K562 (cell line): ENCODE results near the gene CSKMT. TPM values are rescaled to one million over a fixed set of nuclear protein-coding genes. Genes with fewer than 3 reads are reported as not detected.

Source experiments
- CBX2 ChIP-seq: fragments of 200-600 bp; sonication (generic); IDR thresholded peaks from one replicate; pipeline ENCODE4 v1.6.1; 2012; ENCODE audit warnings: mild to moderate bottlenecking, low read length, inconsistent platforms; ENCODE audit not compliant: insufficient read depth, poor library complexity, severe bottlenecking
- CC2D1A ChIP-seq: fragments of 450-650 bp; IDR thresholded peaks from 2 replicates; pipeline ENCODE4 v1.6.1; 2017; ENCODE audit warnings: mild to moderate bottlenecking
- GMEB1 ChIP-seq: fragments of 250-450 bp; sonication (Bioruptor Pico); IDR thresholded peaks from 2 replicates; pipeline ENCODE4 v1.4.0; 2020; ENCODE audit warnings: mild to moderate bottlenecking
- HNRNPUL1 ChIP-seq: fragments of 200-400 bp; formaldehyde crosslinking; IDR thresholded peaks from 2 replicates; pipeline ENCODE4 v1.6.1; 2017; ENCODE audit warnings: low read length
- MEIS2 ChIP-seq: fragments of 450-650 bp; IDR thresholded peaks from 2 replicates; pipeline ENCODE4 v1.6.1; 2014; ENCODE audit warnings: mild to moderate bottlenecking; ENCODE audit not compliant: partially characterized antibody
- PHB ChIP-seq: fragments of 250-450 bp; sonication (Bioruptor Pico); IDR thresholded peaks from 2 replicates; pipeline ENCODE4 v1.5.0; 2021
- RBFOX2 ChIP-seq: fragments of 200-400 bp; formaldehyde crosslinking; IDR thresholded peaks from 2 replicates; pipeline ENCODE4 v1.6.1; 2017; ENCODE audit warnings: low read depth, mild to moderate bottlenecking, low read length, moderate library complexity
- RCOR1 ChIP-seq, 2 experiments: IDR thresholded peaks; 2 replicates each; pipeline ENCODE4 v1.6.1; 2012; ENCODE audit warnings: low read depth in 2 of 2, low read length in 2 of 2, borderline replicate concordance in 1 of 2, improper control_type of control experiment in 1 of 2
- SOX6 ChIP-seq: fragments of 450-650 bp; IDR thresholded peaks from 2 replicates; pipeline ENCODE4 v1.6.1; 2014; ENCODE audit warnings: mild to moderate bottlenecking
- SP2 ChIP-seq: IDR thresholded peaks from 2 replicates; pipeline ENCODE4 v1.6.1; 2011; ENCODE audit warnings: mild to moderate bottlenecking, low read depth, low read length, moderate library complexity; ENCODE audit not compliant: poor library complexity, severe bottlenecking; ENCODE audit errors: extremely low read depth
- SRSF9 ChIP-seq: fragments of 200-400 bp; formaldehyde crosslinking; IDR thresholded peaks from 2 replicates; pipeline ENCODE4 v1.6.1; 2017; ENCODE audit warnings: low read depth, low read length, borderline replicate concordance
- ZFP1 ChIP-seq: fragments of 450-650 bp; formaldehyde crosslinking; IDR thresholded peaks from 2 replicates; pipeline ENCODE4 v1.4.0; 2020; ENCODE audit warnings: mild to moderate bottlenecking, mixed read lengths
- ZNF121 ChIP-seq: sonication (generic); formaldehyde crosslinking; conservative IDR thresholded peaks from 2 replicates; pipeline ENCODE4 v1.8.0; 2022; ENCODE audit warnings: missing genetic modification reagents
- ZNF217 ChIP-seq: sonication (generic); formaldehyde crosslinking; IDR thresholded peaks from 2 replicates; pipeline ENCODE4 v1.8.0; 2022; ENCODE audit warnings: mild to moderate bottlenecking, missing genetic modification reagents
- ZSCAN32 ChIP-seq: fragments of 450-650 bp; formaldehyde crosslinking; IDR thresholded peaks from 2 replicates; pipeline ENCODE4 v1.4.0; 2020; ENCODE audit warnings: mild to moderate bottlenecking, moderate library complexity
- polyA plus RNA-seq, 8 experiments: library from polyadenylated mRNA; depleted of rRNA in 4 of 8; stranded (reverse) in 5 of 8; unstranded in 3 of 8; fragments of >200 nt; fragmentation: Nextera tagmentation in 2 of 8; fragmentation: Illumina TruSeq in 1 of 8; extraction: Ambion mirVana in 2 of 8; extraction: Trizol in 1 of 8; gene quantifications; 2 replicates each; pipeline versions ENCODE4 v1.2.1 to v1.2.3, GENCODE V29; 2011 to 2014; ENCODE audit warnings: inconsistent platforms in 1 of 8, missing spikeins in 1 of 8
- total RNA-seq, 7 experiments: library from RNA; depleted of rRNA in 6 of 7; stranded (reverse); fragments of >200 nt in 6 of 7; fragmentation: Illumina TruSeq in 2 of 7; extraction: Trizol in 2 of 7; gene quantifications; 2 replicates each; pipeline versions ENCODE4 v1.2.1 to v1.2.3, GENCODE V29; 2011 to 2021; ENCODE audit warnings: low replicate concordance in 1 of 7
- TF ChIP-seq, protein P1 (sequence below): fragments of 250-450 bp; sonication (Bioruptor Pico); IDR thresholded peaks from 2 replicates; pipeline ENCODE4 v1.5.0; 2021; ENCODE audit warnings: mild to moderate bottlenecking, borderline replicate concordance
- TF ChIP-seq, protein P2 (sequence below): sonication (generic); formaldehyde crosslinking; IDR thresholded peaks from 2 replicates; pipeline ENCODE4 v1.8.0; 2023; ENCODE audit warnings: mild to moderate bottlenecking, missing genetic modification reagents
- TF ChIP-seq, protein P3 (sequence below): fragments of 450-650 bp; IDR thresholded peaks from 2 replicates; pipeline ENCODE4 v1.6.1; 2018; ENCODE audit warnings: mild to moderate bottlenecking, low read depth; ENCODE audit not compliant: partially characterized antibody

CSKMT gene
- total and polyA plus RNA-seq, 9 of the 15 experiments (the other 6 are each of a cell fraction or from before 2014, with no cell fraction given) = 10.3 to 108 (median 27.2) TPM

GRCh38 chr11:62678770-62679696 is 13.9 kb downstream of the CSKMT start, which contains the start of gene UBXN1 (continued):
- TF ChIP-seq CC2D1A = no peak
- TF ChIP-seq ZFP1 (CRISPR knock-in tag) = no peak
- no peak for TF ChIP-seq ZNF121
- TF ChIP-seq ZNF217 (CRISPR knock-in tag) = no peak
- TF ChIP-seq RCOR1 (IDR thresholded peaks at IDR 0.05; ENCODE audit: borderline replicate concordance in 1 of 2, low read depth in 2 of 2, low read length in 2 of 2) = 0 out of 4 replicates have a peak, but pooled peaks of 1 of the 2 experiments have one; percentile 6
- no peak for TF ChIP-seq MEIS2
- no peak for TF ChIP-seq ZSCAN32 (CRISPR knock-in tag)
- TF ChIP-seq CBX2 = no peak
- TF ChIP-seq, protein P1, sequence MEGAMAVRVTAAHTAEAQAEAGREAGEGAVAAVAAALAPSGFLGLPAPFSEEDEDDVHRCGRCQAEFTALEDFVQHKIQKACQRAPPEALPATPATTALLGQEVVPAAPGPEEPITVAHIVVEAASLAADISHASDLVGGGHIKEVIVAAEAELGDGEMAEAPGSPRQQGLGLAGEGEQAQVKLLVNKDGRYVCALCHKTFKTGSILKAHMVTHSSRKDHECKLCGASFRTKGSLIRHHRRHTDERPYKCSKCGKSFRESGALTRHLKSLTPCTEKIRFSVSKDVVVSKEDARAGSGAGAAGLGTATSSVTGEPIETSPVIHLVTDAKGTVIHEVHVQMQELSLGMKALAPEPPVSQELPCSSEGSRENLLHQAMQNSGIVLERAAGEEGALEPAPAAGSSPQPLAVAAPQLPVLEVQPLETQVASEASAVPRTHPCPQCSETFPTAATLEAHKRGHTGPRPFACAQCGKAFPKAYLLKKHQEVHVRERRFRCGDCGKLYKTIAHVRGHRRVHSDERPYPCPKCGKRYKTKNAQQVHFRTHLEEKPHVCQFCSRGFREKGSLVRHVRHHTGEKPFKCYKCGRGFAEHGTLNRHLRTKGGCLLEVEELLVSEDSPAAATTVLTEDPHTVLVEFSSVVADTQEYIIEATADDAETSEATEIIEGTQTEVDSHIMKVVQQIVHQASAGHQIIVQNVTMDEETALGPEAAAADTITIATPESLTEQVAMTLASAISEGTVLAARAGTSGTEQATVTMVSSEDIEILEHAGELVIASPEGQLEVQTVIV (CRISPR knock-in tag) = no peak
- TF ChIP-seq, protein P2, sequence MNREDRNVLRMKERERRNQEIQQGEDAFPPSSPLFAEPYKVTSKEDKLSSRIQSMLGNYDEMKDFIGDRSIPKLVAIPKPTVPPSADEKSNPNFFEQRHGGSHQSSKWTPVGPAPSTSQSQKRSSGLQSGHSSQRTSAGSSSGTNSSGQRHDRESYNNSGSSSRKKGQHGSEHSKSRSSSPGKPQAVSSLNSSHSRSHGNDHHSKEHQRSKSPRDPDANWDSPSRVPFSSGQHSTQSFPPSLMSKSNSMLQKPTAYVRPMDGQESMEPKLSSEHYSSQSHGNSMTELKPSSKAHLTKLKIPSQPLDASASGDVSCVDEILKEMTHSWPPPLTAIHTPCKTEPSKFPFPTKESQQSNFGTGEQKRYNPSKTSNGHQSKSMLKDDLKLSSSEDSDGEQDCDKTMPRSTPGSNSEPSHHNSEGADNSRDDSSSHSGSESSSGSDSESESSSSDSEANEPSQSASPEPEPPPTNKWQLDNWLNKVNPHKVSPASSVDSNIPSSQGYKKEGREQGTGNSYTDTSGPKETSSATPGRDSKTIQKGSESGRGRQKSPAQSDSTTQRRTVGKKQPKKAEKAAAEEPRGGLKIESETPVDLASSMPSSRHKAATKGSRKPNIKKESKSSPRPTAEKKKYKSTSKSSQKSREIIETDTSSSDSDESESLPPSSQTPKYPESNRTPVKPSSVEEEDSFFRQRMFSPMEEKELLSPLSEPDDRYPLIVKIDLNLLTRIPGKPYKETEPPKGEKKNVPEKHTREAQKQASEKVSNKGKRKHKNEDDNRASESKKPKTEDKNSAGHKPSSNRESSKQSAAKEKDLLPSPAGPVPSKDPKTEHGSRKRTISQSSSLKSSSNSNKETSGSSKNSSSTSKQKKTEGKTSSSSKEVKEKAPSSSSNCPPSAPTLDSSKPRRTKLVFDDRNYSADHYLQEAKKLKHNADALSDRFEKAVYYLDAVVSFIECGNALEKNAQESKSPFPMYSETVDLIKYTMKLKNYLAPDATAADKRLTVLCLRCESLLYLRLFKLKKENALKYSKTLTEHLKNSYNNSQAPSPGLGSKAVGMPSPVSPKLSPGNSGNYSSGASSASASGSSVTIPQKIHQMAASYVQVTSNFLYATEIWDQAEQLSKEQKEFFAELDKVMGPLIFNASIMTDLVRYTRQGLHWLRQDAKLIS (CRISPR knock-in tag) = no peak
- TF ChIP-seq PHB = no peak
- TF ChIP-seq SRSF9 = no peak
- TF ChIP-seq RBFOX2 = peak; percentile 92
- TF ChIP-seq HNRNPUL1 = no peak
- 0 out of 2 replicates have a peak, but pooled peaks have one; percentile 21 for TF ChIP-seq SOX6
- TF ChIP-seq, protein P3, sequence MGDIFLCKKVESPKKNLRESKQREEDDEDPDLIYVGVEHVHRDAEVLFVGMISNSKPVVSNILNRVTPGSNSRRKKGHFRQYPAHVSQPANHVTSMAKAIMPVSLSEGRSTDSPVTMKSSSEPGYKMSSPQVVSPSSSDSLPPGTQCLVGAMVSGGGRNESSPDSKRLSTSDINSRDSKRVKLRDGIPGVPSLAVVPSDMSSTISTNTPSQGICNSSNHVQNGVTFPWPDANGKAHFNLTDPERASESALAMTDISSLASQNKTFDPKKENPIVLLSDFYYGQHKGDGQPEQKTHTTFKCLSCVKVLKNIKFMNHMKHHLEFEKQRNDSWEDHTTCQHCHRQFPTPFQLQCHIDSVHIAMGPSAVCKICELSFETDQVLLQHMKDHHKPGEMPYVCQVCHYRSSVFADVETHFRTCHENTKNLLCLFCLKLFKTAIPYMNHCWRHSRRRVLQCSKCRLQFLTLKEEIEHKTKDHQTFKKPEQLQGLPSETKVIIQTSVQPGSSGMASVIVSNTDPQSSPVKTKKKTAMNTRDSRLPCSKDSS = no peak
- no peak for TF ChIP-seq GMEB1
- TF ChIP-seq SP2 = no peak
